GM13977 (cell line): ENCODE results near the gene POMC.
"Not testable (repeated sequence)": the region's sequence is repeated elsewhere in the genome, so short reads cannot be mapped to it uniquely, and the experiment has no call there.

Experiments
- DNase-seq: peaks from one replicate; pipeline ENCODE4 v3.0.0; 2012; ENCODE audit warnings: low spot score
- CTCF ChIP-seq: IDR thresholded peaks from 2 replicates; pipeline ENCODE4 v1.5.1; 2012; ENCODE audit warnings: mild to moderate bottlenecking, control low read depth; ENCODE audit not compliant: insufficient read depth; ENCODE audit errors: extremely low read depth, missing control alignments
- in situ Hi-C: fragments of 300-500 bp; cut with MboI; formaldehyde crosslinking; loops from one replicate; pipeline ENCODE4 v1.12.0; 2022; ENCODE audit warnings: low sequenced_read_pairs, low pct_unique_long_range_greater_than_20kb, mixed read lengths, inconsistent platforms; ENCODE audit not compliant: unreplicated experiment

POMC gene

GRCh38 chr2:25168256-25169072 lies at the start of gene POMC:
Gene POMC, minus strand, starts transcription at chr2:25168580. Its CDS starts 3,808 bp downstream, at chr2:25164772.
- in situ Hi-C loops: no loop called here
- peak; percentile 64 for DNase-seq
- TF ChIP-seq CTCF: no peak

GRCh38 chr2:25218100-25218499 lies 49.7 kb upstream of the POMC start:
- no peak for DNase-seq
- in situ Hi-C loops: no loop called here
- TF ChIP-seq CTCF: no peak

- in situ Hi-C loops: no loop called here
- no peak for TF ChIP-seq CTCF
- peak; percentile 91 for DNase-seq
Observed at GRCh38 chr2:25215948-25216679, 47.7 kb upstream of the POMC start.

- no peak for DNase-seq
- in situ Hi-C loops: no loop called here
- no peak for TF ChIP-seq CTCF
Observed at GRCh38 chr2:25215232-25215631, 46.9 kb upstream of the POMC start.

- in situ Hi-C loops: no loop called here
- DNase-seq: no peak
- TF ChIP-seq CTCF: no peak
Observed at GRCh38 chr2:25213229-25213628, 44.8 kb upstream of the POMC start.

- in situ Hi-C loops, DNase-seq: not testable (repeated sequence)
Observed at GRCh38 chr2:25210923-25211322, 42.5 kb upstream of the POMC start.

GRCh38 chr2:25207078-25207545 lies 38.7 kb upstream of the POMC start:
- no peak for TF ChIP-seq CTCF
- in situ Hi-C loops: no loop called here
- DNase-seq: peak; percentile 58
